Activated T-cell treated with anti-CD3 and anti-CD28 coated beads, Interleukin-2, amount 50 U/mL, for 1 hour (primary cell): ENCODE data around the gene OR6C1.
"Not testable (repeated sequence)": the region's sequence is repeated elsewhere in the genome, so short reads cannot be mapped to it uniquely, and the experiment has no call there.

Experiments
- DNase-seq: peaks from one replicate; pipeline ENCODE4 v3.0.0-alpha.2; 2020

Gene OR6C1

GRCh38 chr12:55314043-55314442, at the start of gene OR6C1:
OR6C1 (plus strand) TSS chr12:55314343; CDS start chr12:55320600, 6,257 bp downstream.
- no peak for DNase-seq

GRCh38 chr12:55280991-55281390, 33.2 kb upstream of the OR6C1 start:
- DNase-seq = no peak

- DNase-seq = no peak
Measured at GRCh38 chr12:55289999-55290398, 24.1 kb upstream of the OR6C1 start.

GRCh38 chr12:55296469-55296868, 17.7 kb upstream of the OR6C1 start, which contains the start of gene OR6C6:
OR6C6 (minus strand) TSS chr12:55296569; CDS start chr12:55295232, 1,337 bp downstream.
- no peak for DNase-seq

- no peak for DNase-seq
Measured at GRCh38 chr12:55320201-55320600, 6.1 kb downstream of the OR6C1 start.

GRCh38 chr12:55325801-55326200, 11.7 kb downstream of the OR6C1 start:
- DNase-seq = not testable (repeated sequence)

GRCh38 chr12:55330446-55330845, 16.3 kb downstream of the OR6C1 start, which contains the start of gene OR6C3:
OR6C3 (plus strand) TSS chr12:55330746; CDS start chr12:55331701, 955 bp downstream.
- no peak for DNase-seq

GRCh38 chr12:55336002-55336401, 21.9 kb downstream of the OR6C1 start:
- DNase-seq = no peak

GRCh38 chr12:55355338-55355737, 41.2 kb downstream of the OR6C1 start:
- not testable (repeated sequence) for DNase-seq

- DNase-seq = no peak
Measured at GRCh38 chr12:55362675-55363074, 48.5 kb downstream of the OR6C1 start, which contains the start of gene OR6C75. OR6C75 (plus strand) TSS chr12:55362975; CDS start chr12:55365111, 2,136 bp downstream.

GRCh38 chr12:55365086-55365485, 50.9 kb downstream of the OR6C1 start:
- no peak for DNase-seq
